Liver (tissue), 9 donors: ENCODE results near the gene IL37. TPM values are rescaled to one million over a fixed set of nuclear protein-coding genes. Genes with fewer than 3 reads are reported as not detected.

ENCODE experiments used
- DNase-seq: peaks from one replicate; pipeline ENCODE4 v3.0.0-alpha.2; 2017; ENCODE audit warnings: low spot score
- H3K27ac ChIP-seq, 2 donors: one replicate each; pipeline ENCODE4 v1.7.0; 2013; ENCODE audit warnings: inconsistent platforms in 2 of 2, low read length in 2 of 2, control low read depth in 1 of 2, low read depth in 1 of 2, mild to moderate bottlenecking in 1 of 2
- H3K27me3 ChIP-seq, 4 donors: one replicate each; pipeline versions ENCODE4 v1.6.1 to v1.7.0; 2013; ENCODE audit warnings: low read length in 3 of 4, inconsistent platforms in 1 of 4, mild to moderate bottlenecking in 1 of 4, moderate library complexity in 1 of 4; ENCODE audit not compliant: control insufficient read depth in 4 of 4, insufficient read depth in 4 of 4
- H3K36me3 ChIP-seq, 4 donors: one replicate each; pipeline versions ENCODE4 v1.6.1 to v1.7.0; 2013; ENCODE audit warnings: low read length in 3 of 4, mild to moderate bottlenecking in 3 of 4, low read depth in 1 of 4, moderate library complexity in 1 of 4; ENCODE audit not compliant: control insufficient read depth in 4 of 4, insufficient read depth in 3 of 4
- H3K4me1 ChIP-seq, 4 donors: one replicate each; pipeline versions ENCODE4 v1.6.1 to v1.7.0; 2013; ENCODE audit warnings: low read length in 3 of 4, mild to moderate bottlenecking in 3 of 4, moderate library complexity in 1 of 4; ENCODE audit not compliant: control insufficient read depth in 4 of 4, insufficient read depth in 4 of 4
- H3K4me3 ChIP-seq, 3 donors: one replicate each; pipeline versions ENCODE4 v1.6.1 to v1.7.0; 2013; ENCODE audit warnings: low read length in 3 of 3, control low read depth in 1 of 3, low read depth in 1 of 3, mild to moderate bottlenecking in 1 of 3
- H3K9ac ChIP-seq, 2 donors: one replicate each; pipeline ENCODE4 v1.7.0; 2013; ENCODE audit warnings: low read length in 2 of 2, mild to moderate bottlenecking in 2 of 2, moderate library complexity in 2 of 2, control low read depth in 1 of 2, low read depth in 1 of 2
- H3K9me3 ChIP-seq, 4 donors: one replicate each; pipeline versions ENCODE4 v1.6.1 to v1.7.0; 2013; ENCODE audit warnings: low read length in 3 of 4; ENCODE audit not compliant: control insufficient read depth in 4 of 4
- EGR1 ChIP-seq, 2 donors: IDR thresholded peaks; 2 replicates each; pipeline ENCODE4 v1.6.1; 2016 to 2018; ENCODE audit warnings: antibody characterized with exemption in 2 of 2, low read depth in 2 of 2
- FOXA2 ChIP-seq: IDR thresholded peaks from 2 replicates; pipeline ENCODE4 v1.6.1; 2016; ENCODE audit warnings: antibody characterized with exemption
- NR2F2 ChIP-seq: IDR thresholded peaks from 2 replicates; pipeline ENCODE4 v1.6.1; 2016; ENCODE audit warnings: antibody characterized with exemption
- YY1 ChIP-seq: IDR thresholded peaks from 2 replicates; pipeline ENCODE4 v1.6.1; 2016; ENCODE audit warnings: antibody characterized with exemption, mild to moderate bottlenecking
- WGBS: extraction: QIAGEN DNeasy Blood & Tissue Kit; methylation state at CpG from one replicate; pipeline ENCODE4 v1.1.7; 2013; 5-methylcytosine and 5-hydroxymethylcytosine counted together
- polyA plus RNA-seq, 2 donors: library from polyadenylated mRNA; stranded (reverse) in 1 of 2; unstranded in 1 of 2; fragments of 200-250 nt in 1 of 2; fragments of >200 nt in 1 of 2; fragmentation: Nextera tagmentation in 1 of 2; extraction: Ambion mirVana in 1 of 2; gene quantifications; one replicate each; pipeline versions ENCODE4 v1.2.1 to v1.2.3, GENCODE V29; 2013 to 2015
- total RNA-seq, 2 donors: library from RNA; depleted of rRNA; stranded (reverse); fragments of >200 nt; gene quantifications; one replicate each; pipeline ENCODE4 v1.2.3, GENCODE V29; 2014
- TF ChIP-seq, protein P1 (sequence below): fragments of 150-350 bp; IDR thresholded peaks from 2 replicates; pipeline ENCODE4 v1.5.1; 2017; ENCODE audit warnings: improper control_type of control experiment, low read depth, low read length; ENCODE audit not compliant: missing input control
- TF ChIP-seq, protein P2 (sequence below): IDR thresholded peaks from 2 replicates; pipeline ENCODE4 v1.6.1; 2016; ENCODE audit warnings: antibody characterized with exemption
- TF ChIP-seq, protein P3 (sequence below): IDR thresholded peaks from 2 replicates; pipeline ENCODE4 v1.6.1; 2016; ENCODE audit warnings: antibody characterized with exemption
- donor health status: healthy.
- donor health status: healthy.
- donor health status: healthy.
- donor health status: healthy.
- donor health status: healthy.

Gene IL37
- total and polyA plus RNA-seq, 4 donors, result not detected

DNA sequence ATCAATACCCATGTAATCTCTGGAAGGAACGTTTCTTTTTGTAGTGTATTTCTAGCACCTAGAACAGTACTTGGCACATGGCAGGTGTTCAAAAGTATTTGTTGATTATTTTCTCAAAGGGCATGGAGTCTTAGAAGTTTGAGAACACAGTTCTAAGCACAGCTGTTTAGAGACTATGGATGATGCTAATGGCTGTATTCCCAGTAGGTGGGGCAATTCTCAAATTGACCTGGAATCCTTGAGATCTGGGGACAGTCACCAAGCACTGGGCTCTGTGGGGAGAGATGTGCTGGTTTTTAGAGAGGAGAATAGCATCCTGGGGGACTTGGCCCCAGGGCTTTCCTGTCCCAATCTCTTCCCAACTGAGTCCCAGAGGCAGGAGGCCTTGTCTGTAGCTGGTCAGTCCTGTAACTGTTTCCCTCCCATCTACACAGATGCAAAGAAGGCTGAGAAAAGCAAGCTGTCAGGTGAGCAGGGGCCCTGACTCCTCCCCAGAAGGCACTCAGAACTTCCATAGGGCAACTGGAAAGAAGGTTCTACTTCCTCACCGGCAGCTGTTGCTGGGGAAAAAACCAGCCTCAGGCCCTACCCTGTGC lies 49.4 kb downstream of the IL37 start:
- TF ChIP-seq, protein P1, sequence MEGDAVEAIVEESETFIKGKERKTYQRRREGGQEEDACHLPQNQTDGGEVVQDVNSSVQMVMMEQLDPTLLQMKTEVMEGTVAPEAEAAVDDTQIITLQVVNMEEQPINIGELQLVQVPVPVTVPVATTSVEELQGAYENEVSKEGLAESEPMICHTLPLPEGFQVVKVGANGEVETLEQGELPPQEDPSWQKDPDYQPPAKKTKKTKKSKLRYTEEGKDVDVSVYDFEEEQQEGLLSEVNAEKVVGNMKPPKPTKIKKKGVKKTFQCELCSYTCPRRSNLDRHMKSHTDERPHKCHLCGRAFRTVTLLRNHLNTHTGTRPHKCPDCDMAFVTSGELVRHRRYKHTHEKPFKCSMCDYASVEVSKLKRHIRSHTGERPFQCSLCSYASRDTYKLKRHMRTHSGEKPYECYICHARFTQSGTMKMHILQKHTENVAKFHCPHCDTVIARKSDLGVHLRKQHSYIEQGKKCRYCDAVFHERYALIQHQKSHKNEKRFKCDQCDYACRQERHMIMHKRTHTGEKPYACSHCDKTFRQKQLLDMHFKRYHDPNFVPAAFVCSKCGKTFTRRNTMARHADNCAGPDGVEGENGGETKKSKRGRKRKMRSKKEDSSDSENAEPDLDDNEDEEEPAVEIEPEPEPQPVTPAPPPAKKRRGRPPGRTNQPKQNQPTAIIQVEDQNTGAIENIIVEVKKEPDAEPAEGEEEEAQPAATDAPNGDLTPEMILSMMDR, result no peak
- no peak for TF ChIP-seq YY1
- Histone ChIP-seq H3K9ac (no peak overlapping the region), H3K4me3 (no peak overlapping the region), H3K9me3 (no peaks in the 10 kb centered on the region), H3K36me3 (no peaks in the 10 kb centered on the region), H3K27me3 (no peaks in the 10 kb centered on the region), H3K4me1 (peaks cover 0 to 4% (median 2%) of the 10 kb centered on the region in 4 donors), H3K27ac (no peak overlapping the region)
- no peak for DNase-seq
- WGBS, result 74% methylated on average over 2 of the region's 2 CpGs

DNA sequence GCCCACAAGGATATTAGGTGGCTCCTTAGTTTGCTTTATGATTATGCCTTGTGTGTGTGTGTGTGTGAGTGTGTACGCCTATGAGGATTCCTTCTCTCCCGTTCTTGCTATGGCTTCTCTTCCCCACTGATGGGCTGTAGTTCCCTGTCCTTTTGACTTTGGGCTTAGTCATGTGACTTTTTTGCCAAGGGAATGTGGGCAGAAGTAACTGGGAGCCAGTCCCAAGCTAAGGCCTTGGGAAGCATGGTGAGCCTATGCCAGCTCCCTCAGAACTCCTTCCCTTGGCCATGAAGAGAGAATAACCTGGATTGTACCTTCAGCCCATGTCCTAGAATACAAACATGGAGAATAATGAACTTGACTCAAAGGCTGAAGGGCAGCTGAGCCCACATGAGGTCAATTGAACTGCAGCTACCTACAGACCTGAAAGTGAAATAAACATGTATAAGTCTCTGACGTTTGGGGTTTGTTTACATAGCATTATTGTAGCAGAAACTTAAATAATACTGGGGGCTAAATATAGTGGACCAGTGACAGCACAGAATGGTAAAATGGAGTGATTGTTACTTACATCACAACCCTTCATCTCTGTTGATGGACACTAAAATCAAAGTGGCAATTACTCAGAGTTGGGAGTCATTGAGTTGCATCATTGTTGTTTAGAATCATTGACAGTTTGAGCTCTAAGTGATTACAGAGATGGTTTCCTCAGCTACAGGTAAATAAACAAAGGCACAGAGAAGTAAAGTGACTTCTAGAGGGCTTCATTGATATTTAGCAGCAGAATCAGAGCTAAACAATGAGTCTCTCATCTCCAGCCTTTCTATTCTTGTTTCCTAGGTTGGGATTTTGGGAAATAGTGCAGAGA lies 51.6 kb downstream of the IL37 start:
- H3K9me3 ChIP-seq, result no peaks in the 10 kb centered on the region
- H3K9ac ChIP-seq, result no peak overlapping the region
- H3K36me3 ChIP-seq, result no peaks in the 10 kb centered on the region
- H3K27ac ChIP-seq, result no peak overlapping the region
- TF ChIP-seq EGR1 (IDR thresholded peaks at IDR 0.05; ENCODE audit: low read depth in 2 of 2), result no peak
- TF ChIP-seq, protein P2, sequence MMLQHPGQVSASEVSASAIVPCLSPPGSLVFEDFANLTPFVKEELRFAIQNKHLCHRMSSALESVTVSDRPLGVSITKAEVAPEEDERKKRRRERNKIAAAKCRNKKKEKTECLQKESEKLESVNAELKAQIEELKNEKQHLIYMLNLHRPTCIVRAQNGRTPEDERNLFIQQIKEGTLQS, result no peak
- TF ChIP-seq NR2F2, result no peak
- TF ChIP-seq FOXA2, result no peak
- no peak overlapping the region for H3K4me3 ChIP-seq
- H3K4me1 ChIP-seq, result peaks cover 0 to 4% (median 2%) of the 10 kb centered on the region in 4 donors
- no peaks in the 10 kb centered on the region for H3K27me3 ChIP-seq
- DNase-seq, result no peak
- 77% methylated on average over 3 of the region's 3 CpGs for WGBS

DNA sequence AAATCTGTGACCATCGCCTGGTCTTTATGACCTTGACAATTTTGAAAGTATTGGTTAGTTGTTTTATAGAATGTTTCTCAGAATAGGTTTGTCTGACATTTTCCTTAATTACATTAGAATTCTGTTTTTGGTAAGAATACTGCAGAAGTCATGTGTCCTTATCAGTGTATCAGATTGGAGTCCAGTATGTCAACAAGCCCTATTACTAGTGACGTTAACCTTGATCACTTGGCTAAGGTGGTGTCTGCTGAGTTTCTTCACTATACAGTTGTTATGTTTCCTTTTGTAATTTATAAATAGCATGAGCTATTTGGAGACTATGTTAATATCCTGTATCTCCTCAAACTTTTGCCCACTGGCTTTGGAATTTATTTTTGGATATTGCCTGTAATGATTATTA lies 56.1 kb downstream of the IL37 start:
- DNase-seq, result no peak
- Histone ChIP-seq H3K4me3 (no peak overlapping the region), H3K9me3 (no peaks in the 10 kb centered on the region), H3K27me3 (no peaks in the 10 kb centered on the region), H3K9ac (no peak overlapping the region), H3K36me3 (no peaks in the 10 kb centered on the region), H3K4me1 (no peaks in the 10 kb centered on the region), H3K27ac (no peak overlapping the region)
- TF ChIP-seq, protein P3, sequence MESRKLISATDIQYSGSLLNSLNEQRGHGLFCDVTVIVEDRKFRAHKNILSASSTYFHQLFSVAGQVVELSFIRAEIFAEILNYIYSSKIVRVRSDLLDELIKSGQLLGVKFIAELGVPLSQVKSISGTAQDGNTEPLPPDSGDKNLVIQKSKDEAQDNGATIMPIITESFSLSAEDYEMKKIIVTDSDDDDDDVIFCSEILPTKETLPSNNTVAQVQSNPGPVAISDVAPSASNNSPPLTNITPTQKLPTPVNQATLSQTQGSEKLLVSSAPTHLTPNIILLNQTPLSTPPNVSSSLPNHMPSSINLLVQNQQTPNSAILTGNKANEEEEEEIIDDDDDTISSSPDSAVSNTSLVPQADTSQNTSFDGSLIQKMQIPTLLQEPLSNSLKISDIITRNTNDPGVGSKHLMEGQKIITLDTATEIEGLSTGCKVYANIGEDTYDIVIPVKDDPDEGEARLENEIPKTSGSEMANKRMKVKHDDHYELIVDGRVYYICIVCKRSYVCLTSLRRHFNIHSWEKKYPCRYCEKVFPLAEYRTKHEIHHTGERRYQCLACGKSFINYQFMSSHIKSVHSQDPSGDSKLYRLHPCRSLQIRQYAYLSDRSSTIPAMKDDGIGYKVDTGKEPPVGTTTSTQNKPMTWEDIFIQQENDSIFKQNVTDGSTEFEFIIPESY, result no peak
- TF ChIP-seq FOXA2, result peak; percentile 72
- WGBS, result 57% methylated on average over 2 of the region's 2 CpGs

Other genes with a start within 250 kb of the IL37 start
- 1 to 10 TPM in 1 of 2 donors, not detected in 1; 1.2 TPM for gene NT5DC4, start 190.1 kb upstream of the IL37 start, total RNA-seq
- not detected for gene NT5DC4, start 190.1 kb upstream of the IL37 start, polyA plus RNA-seq
- gene CKAP2L, start 146.6 kb upstream of the IL37 start, total RNA-seq, result 10 to 100 TPM in 1 of 2 donors, not detected in 1; 15.9 TPM
- gene CKAP2L, start 146.6 kb upstream of the IL37 start, polyA plus RNA-seq, result under 1 TPM; 0.19 to 0.91 TPM
- gene IL1A, start 126.7 kb upstream of the IL37 start, total RNA-seq, result under 1 TPM in 1 of 2 donors, not detected in 1; 0.05 TPM
- not detected for gene IL1A, start 126.7 kb upstream of the IL37 start, polyA plus RNA-seq
- gene IL1B, start 74.4 kb upstream of the IL37 start, total RNA-seq, result 1 to 10 TPM; 1.0 to 3.1 TPM
- under 1 TPM; 0.25 to 0.51 TPM for gene IL1B, start 74.4 kb upstream of the IL37 start, polyA plus RNA-seq
- not detected for gene IL36G, start 66.8 kb downstream of the IL37 start, total RNA-seq
- gene IL36G, start 66.8 kb downstream of the IL37 start, polyA plus RNA-seq, result not detected
- not detected for gene IL36A, start 94.3 kb downstream of the IL37 start, total RNA-seq
- not detected for gene IL36A, start 94.3 kb downstream of the IL37 start, polyA plus RNA-seq
- gene IL36B, start 141.7 kb downstream of the IL37 start, total RNA-seq, result not detected
- gene IL36B, start 141.7 kb downstream of the IL37 start, polyA plus RNA-seq, result not detected
- not detected for gene IL36RN, start 148.0 kb downstream of the IL37 start, total RNA-seq
- gene IL36RN, start 148.0 kb downstream of the IL37 start, polyA plus RNA-seq, result not detected
- gene IL1F10, start 156.8 kb downstream of the IL37 start, total RNA-seq, result not detected
- gene IL1F10, start 156.8 kb downstream of the IL37 start, polyA plus RNA-seq, result not detected
- gene IL1RN, start 216.4 kb downstream of the IL37 start, total RNA-seq, result 10 to 100 TPM in 1 of 2 donors, 1 to 10 TPM in 1; 3.9 to 23.1 TPM
- gene IL1RN, start 216.4 kb downstream of the IL37 start, polyA plus RNA-seq, result 100 to 1,000 TPM in 1 of 2 donors, 10 to 100 TPM in 1; 28.5 to 121 TPM